Fibroblast of gingiva (primary cell): ENCODE measurements around the gene KPNA3.
"Not testable (repeated sequence)": the region's sequence is repeated elsewhere in the genome, so short reads cannot be mapped to it uniquely, and the experiment has no call there.

Experiments
- DNase-seq: peaks from one replicate; pipeline ENCODE4 v3.0.0-alpha.2; 2011; ENCODE audit warnings: low read depth

KPNA3 gene

DNA sequence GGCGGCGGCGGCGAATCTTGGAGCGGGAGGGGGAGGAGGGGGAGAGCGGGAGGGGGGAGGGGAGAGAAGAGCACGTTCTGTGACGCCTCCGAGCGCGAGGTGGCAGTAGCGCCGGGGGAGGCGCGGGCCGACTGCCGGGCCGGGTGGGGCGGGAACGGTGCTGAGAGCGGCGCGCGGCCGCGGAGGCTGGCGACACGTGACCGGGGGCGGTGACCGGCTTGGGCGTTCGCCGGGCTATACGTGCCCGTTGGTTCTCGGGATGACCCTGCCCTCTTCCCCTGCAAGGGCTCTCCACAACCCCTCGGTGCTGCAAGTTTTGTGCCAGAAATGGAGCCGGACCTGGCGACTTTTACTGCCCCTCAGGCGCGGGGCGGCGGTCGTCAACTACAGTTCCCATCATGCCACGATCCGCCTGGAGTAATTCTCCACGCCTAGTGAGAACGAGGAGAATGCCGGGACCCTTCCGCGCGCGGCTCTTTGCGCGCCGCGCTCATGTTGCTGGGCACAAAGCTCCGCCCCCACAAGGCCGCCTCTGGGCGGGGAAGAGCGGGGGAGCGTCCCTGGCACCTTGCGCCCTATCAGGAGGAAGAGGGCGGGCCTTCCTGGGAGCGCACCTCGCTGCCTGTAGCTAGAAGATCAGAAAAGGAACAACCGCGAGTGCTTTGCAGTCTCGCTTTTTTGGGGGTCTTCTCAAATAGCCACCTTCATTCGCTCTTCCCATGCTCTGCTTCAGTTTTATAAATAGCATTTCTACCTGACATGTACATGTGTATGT, at the start of gene KPNA3:
Gene KPNA3, minus strand, starts transcription at position 133 of the 775 bp plus-strand sequence. CDS start 176 bp downstream, outside the sequence.
- DNase-seq: peak; percentile 97

GRCh38 chr13:49841964-49842363, 49.5 kb upstream of the KPNA3 start:
- no peak for DNase-seq

DNA sequence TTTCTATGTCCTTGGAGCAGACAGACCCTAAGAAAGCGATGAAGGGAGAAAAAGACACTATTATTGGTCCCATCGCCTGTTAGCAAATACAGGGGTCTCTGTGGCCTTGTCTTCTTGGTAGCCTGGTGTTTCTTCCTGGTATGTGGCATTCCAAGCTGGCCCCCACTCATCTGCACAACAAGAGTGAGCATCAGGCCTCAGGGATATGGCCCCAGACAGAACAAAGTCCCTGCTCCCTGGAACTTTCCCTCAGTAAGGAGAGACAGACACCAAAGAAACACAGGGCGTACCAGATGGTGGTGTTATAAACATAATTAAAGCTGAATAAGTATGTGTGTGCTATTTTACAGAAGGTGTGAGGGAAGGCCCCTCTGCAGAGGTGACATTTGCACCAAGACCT, 48.2 kb upstream of the KPNA3 start:
- DNase-seq: no peak

GRCh38 chr13:49840266-49840665, 47.8 kb upstream of the KPNA3 start:
- DNase-seq: no peak

DNA sequence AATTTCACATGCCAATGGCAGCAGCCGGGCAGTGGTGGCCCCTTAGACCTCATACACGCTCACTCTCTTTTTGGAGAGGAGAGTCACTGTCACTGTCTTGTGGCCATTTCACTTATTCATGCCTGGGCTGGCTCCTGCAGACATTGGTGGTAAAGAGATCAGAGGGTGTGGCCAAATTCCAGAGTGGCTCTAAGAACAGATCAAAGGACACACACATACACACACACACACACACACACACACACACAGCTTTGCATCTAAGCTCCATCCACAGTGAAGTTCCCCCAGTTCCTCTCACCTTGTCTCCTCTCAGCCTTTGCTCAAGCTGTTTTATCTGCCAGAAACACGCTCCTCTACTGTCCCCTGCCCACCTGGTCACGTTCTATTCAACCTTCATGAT, 46.5 kb upstream of the KPNA3 start:
- DNase-seq: no peak

- no peak for DNase-seq
These were observed 44.0 kb upstream of the KPNA3 start for GRCh38 chr13:49836516-49836915.

DNA sequence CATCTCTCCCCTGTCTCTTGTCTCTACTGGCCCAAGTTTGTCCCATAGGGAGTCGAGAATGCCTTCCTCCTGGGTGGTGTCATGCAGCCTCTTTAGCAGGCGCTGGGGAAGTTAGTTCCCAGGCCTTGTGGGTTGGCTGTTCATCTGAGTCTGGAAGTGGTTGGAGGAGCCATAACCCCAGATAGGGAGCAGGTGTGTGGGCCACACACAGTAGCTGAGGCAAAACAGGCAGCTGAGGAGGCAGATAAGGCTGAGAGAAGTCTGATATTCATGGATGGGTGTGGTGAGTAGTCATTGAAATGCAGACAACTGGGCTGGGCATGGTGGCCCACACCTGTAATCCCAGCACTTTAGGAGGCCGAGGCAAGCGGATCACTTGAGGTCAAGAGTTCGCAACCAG, 40.9 kb upstream of the KPNA3 start:
- no peak for DNase-seq

DNA sequence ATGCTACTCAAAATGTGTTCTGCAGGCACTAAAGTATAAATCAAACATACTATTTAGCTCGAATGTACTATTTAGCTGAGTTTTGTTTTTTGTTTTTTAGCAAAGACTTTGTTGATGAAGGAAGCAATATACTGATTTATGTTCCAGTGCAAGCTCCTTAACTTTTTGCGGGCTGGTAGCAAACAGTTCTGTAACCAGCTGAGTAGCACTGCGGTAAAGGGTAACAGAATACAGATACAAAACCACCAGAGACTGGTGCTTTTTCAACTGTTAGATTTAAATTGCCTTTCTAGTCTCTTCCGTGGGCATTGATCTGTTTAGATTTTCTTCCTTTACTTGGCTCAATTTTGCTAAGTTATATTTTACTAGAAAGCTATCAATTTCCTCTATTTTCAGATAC, 39.0 kb upstream of the KPNA3 start:
- DNase-seq: no peak

DNA sequence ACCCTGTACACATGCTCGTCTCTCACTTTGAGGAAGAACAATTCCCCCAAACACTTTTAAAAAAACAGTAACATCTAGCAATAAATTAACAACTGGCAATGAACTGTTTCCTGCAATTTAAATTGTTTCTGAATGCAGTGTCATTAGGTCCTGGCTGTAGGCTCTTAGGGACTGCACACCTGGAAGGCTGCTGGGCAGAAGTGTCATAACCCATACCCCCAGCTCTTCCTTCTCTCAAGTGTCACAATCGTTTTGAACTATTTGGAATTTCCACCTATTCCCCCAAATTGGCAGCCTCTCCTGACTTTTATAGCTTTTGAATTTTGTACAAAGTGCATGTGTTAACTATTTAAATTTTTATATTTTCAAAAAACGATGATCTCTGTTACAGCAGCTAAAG, 38.2 kb upstream of the KPNA3 start:
- no peak for DNase-seq

DNA sequence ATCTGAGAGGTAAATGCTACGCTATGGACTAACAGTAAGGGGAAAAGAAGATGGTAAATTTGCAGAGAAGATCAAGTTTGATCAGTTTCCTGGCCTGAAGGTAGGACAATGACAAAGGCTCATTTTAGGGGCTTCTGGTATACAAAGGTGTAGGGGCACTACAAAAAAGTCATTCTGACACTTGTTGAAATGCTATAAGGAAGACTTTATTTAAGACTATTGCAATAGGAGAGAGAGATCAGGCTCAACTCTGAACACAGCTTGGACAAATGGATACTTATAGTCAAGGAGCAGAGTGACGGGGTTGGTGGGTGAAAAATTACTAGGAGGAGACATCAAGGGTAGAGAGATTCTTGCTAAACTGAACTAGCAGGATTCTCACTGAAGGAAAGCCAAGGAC, 37.2 kb upstream of the KPNA3 start:
- DNase-seq: no peak

DNA sequence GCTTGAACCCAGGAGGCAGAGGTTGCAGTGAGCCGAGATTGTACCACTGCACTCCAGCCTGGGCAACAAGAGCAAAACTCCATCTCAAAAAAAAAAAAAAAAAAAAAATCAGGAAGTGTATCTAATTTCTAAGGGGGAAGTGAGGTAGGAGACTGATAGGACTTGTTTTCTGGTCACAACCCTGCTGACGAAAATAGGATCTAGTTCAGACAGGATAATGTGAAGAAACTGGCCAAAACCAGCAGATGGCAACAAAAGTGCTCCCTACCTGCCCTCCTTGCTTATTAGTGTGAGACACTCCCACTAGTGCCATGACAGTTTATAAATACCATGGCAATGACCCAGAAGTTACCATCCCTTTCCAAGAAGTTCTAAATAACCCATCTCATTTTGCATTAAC, 36.0 kb upstream of the KPNA3 start:
- DNase-seq: no peak

- DNase-seq: no peak
These were observed 35.4 kb upstream of the KPNA3 start for GRCh38 chr13:49827891-49828290.

DNA sequence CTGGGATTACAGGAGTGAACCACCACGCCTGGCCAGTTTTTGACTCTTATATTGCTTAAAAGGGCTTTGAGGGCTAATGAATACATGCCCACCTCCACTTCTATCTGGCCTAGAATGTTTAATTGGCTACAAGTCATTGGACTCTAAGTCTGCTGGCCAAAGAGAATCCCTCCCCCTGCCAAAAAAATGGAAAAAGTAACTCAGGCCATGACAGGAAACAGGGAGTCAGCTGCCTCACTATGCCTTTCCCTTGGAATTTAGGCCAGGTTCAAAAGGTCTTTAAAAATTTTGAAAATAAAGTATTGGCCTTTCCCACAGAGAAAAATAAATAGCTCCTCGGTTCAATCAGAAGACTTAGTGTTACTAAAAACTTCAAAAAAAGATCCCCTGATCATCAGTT, 34.9 kb upstream of the KPNA3 start:
- no peak for DNase-seq

GRCh38 chr13:49821216-49822009, 28.9 kb upstream of the KPNA3 start:
- peak; percentile 21 for DNase-seq

GRCh38 chr13:49820591-49821215, 28.2 kb upstream of the KPNA3 start:
- DNase-seq: no peak

GRCh38 chr13:49816047-49816446, 23.6 kb upstream of the KPNA3 start:
- DNase-seq: not testable (repeated sequence)

- DNase-seq: peak; percentile 31
These were observed 22.2 kb upstream of the KPNA3 start for GRCh38 chr13:49814551-49815270.

DNA sequence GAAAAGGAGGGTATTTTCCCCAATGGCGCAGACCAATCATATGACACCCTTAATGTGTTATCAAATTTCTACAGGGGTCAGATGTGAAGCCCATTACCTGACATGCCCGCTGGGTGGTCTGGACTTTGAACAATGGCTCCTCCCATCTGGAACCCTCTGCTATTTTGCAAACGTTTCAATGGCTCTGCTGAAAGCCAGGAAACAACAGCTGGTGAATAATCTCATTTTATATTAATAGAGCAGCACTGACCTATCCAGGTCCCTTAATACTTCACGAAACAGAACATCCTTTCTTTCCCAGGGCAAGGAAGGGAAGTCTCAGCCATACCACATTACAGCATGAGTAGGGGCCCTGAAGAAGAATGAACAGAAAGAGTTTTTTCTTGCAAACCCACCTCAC, 20.3 kb upstream of the KPNA3 start:
- DNase-seq: no peak

- no peak for DNase-seq
These were observed 19.0 kb upstream of the KPNA3 start for GRCh38 chr13:49811527-49811908.

- peak; percentile 55 for DNase-seq
These were observed 18.4 kb upstream of the KPNA3 start for GRCh38 chr13:49810567-49811526.

DNA sequence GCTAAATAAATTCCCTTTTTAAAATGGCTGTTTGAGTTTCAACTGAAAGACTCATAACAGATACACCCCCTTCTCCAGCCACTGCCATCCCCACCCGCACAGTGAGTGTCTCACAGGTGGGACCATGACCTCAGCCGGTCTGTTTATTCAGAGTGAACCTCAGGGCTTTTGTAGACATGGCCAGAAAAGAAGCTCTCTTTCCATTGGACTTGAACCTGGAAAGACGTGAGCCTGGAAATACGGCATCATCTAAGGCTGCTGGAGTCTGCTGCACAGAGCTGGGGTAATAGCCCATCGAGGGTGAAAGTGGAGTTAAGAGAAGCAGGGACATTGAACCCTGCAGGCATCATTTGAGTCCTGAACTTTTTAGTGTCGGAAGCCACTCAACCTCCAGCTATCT, 15.2 kb upstream of the KPNA3 start:
- no peak for DNase-seq
